OCI-M2 (cell line): ENCODE data around the gene DLG2.
"Not testable (repeated sequence)": the region's sequence is repeated elsewhere in the genome, so short reads cannot be mapped to it uniquely, and the experiment has no call there.

ENCODE experiments used
- DNase-seq: peaks from one replicate; lab custom pipeline; 2025; ENCODE audit not compliant: unreplicated experiment; lab: John Stamatoyannopoulos, UW

Gene DLG2

DNA sequence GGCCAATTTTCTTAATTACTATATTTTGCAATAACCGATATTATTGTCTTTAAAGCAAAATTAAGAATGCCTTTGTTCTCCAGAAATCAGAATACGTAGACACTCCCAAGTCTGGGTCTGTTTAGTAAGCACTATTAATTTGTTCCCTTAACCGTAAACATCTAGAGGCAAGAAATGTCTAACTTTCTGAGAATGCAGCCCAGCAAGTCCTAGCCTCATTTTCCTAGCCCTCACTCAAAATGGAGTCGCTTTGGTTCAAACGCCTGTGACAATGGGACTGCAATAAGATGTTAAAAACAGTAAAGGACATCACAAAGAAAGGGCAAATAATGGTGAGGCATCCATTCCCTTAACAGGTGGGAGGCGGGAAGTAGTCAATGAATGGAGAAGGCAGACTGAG, 280.7 kb downstream of the DLG2 start:
- DNase-seq: no peak

DNA sequence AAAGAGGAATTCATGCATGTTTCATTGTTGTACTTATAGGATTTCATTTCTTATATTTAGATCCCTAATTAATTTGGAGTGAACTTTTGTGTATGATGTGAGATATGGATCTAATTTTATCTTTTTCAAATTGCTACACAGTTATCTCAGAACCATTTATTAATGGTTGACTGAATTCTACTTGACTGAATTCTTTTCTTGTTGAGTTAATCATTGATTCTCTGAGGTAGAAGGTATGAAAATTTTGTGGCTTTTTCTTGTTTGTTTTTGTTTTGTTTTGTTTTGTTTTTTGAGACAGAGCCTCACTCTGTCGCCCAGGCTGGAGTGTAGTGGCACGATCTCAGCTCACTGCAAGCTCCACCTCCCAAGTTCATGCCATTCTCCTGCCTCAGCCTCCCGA, 286.3 kb downstream of the DLG2 start:
- not testable (repeated sequence) for DNase-seq

DNA sequence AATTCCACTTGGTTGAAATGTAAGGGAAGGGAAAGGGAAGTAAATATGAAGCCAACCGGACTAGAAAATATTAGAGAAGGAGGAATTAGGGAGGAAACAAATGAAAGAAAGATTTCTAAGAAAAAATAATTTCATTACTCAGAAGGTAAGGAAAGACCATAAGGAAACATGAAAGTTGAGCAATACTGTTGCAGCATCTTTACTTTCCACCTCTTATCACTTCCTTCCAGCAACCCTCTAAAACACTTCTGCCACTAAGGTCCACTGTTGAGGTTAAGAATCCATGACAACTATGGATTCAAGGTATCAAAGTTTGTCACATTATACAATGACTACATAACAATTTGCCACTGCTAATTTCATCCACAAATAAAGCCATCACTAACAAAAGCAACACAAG, 308.6 kb downstream of the DLG2 start:
- DNase-seq: no peak

DNA sequence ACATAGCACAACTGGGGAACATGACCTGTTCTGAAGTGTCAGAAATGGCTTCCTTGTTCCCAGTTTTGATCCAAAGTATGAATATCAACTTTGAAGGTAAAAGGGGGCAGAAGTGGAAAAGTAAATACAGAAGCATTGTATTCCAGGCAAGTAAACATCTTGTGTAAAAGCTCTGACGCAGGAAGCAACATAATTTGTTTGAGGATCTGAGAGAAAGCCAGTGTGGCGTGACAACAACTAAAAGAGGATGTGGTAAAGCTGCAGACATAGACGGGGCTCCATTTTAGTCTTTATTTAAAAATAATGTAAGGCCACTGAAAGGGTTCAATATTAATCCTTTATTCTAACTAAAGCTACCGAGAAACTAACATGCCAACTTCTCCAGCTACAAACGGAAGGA, 310.2 kb downstream of the DLG2 start:
- no peak for DNase-seq

DNA sequence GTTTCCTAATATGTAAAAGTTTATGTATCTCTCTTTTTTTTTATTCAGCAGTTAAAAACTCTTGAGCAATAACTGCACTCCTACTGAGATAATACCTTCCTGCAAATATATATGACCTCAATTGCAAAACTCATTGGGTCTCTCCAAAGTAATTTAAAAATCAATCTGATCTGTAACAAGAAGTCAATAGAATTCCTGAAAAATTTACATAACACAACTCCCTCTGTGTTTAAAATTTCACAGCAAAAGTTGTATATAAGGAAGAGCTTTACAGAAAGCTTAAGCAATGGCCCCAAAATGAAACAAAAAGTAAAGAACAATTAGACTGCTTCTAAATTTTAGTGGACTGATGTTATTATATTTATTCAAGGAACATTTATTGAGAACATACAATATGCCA, 313.4 kb downstream of the DLG2 start:
- DNase-seq: no peak

DNA sequence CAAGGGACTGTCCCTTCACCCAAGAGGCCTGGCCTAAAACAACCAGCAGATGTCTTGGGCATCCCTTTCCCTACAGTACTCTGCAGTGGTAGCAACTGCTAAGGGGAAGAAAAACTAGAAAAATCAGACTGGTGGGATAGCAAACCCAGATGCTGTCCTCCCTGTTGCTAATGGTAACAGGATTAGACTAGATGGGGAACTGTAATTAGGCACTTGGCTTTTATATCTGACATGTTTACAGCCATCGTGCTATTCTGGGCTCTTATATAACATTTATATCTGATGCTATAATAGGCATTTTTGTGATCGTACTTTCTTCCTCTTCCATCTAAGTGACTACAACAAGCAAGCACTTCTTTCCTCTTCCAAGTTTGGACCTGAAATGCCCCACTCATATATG, 316.7 kb downstream of the DLG2 start:
- DNase-seq: no peak

DNA sequence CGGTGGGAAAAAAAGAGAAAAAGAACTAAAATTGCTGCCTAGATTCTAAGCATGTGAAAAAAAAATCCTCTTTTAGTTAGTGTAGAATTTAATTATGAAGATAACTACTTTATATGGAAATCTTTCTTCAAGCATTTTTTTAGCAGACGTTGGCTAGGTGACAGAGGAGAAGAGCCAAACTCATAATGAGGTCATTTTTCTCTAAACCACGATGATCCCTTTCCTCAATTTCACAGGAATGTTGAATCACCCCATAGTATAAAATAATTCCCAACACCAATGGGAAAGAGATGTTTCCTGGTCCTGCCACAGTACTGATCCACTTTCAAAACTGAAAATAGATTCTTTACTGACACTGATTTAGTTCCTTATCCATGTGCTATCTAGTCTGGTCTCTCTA, 319.8 kb downstream of the DLG2 start:
- no peak for DNase-seq

DNA sequence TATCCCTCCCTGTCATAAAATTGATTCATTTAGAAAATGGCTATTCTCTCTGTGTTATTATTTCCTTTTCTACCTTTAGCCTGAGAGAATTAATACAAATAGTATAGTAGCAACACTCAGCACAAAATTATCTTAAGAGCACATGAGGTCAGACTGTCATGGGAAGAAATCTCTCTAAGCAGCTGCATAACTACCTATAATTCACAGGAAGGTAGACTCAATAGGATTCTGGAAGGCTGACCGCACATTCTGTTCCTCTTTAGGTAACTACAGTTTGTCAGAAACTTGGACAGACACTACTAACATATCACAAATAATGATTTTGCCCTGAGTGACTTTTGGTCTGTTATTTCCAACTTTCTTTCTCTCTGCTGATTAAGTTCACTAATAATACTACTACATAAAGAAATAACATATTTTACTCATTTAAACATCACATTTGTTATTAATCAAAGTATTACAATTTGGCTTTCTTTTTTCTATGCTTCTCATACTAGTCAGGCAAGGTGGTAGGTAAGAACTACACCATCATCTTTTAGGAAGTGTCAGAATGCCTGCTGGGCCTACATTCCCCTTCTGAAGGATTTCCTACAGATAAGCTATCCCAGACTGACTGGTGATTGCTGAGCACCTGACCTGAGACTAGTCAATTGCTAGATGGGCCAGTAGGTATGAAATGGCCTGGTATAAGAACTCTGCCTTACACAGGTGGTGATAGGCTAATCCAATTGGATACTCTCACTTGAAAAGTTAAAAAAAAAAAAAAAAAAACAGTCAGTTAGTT, 325.1 kb downstream of the DLG2 start:
- no peak for DNase-seq

DNA sequence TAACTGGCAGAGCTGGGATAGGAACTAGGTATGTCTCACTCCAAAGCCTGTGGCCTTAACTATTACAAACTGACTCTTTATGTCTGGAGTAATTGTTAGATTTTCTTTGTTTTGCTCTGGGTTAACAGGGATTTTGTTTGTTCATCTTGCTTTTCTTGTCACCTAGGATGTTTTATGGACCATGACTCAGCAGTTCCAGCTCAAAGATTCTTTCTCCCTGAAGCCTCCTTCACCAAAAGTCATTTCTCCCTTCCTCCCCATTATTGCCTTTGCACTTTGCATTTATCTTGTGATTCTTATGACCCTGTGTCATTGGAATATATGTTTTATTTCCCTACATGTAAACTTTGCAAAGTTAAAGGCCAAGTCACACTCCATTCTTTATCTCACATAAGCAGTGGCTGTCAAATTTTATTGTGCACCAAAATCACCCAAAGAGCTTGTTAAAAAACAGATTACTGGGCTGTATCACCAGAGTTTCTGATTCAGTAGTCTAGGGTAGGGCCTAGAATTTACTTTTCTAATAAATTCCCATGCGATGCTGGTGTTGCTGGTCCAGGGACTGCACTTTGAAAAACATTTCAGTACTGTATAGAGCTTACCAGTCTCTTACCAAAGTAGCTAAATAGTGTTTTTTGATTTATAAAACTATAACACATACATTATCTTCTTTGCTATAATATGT, 327.7 kb downstream of the DLG2 start:
- DNase-seq: no peak

DNA sequence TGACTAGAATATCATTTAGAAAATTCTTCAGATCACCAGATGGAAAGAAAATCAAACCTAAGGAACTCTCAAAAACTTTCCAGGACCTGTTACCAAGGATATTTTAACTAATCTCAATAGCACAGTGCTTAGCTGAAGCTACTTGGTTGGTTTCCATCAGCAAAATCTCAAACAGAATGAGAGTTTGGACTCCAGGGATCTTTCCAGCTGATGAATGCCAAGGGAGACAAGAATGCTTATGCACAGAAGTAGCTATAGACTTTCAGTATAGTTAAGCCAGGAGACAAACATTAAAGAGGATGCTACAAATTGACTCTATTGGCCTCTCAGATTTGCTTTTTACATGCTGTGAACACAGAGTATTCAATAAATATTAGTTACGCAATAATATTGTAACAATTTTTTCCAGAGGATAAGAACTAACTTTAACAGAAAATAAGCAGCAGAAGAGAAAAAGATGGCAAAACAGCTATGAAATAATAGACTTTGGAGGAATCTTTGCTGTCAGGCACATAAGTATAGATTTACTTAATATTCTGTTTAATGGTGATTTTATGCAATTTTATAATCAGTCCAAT, 331.4 kb downstream of the DLG2 start:
- DNase-seq: no peak

DNA sequence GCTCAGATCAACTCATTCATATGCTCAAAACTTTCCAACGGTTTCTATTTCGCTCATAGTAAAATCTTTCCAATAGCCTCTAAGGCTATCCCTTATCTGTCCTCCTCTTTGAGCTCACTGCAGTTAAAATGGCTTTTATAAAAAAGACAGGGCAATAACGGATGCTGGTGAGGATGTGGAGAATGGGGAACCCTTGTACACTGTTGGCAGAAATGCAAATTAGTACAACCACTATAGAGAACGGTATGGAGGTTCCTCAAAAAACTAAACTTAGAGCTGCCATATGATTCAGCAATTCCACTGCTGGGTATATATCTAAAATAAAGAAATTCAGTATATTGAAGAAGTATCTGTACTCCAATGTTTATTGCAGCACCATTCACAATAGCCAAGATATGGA, 345.6 kb downstream of the DLG2 start:
- DNase-seq: no peak

DNA sequence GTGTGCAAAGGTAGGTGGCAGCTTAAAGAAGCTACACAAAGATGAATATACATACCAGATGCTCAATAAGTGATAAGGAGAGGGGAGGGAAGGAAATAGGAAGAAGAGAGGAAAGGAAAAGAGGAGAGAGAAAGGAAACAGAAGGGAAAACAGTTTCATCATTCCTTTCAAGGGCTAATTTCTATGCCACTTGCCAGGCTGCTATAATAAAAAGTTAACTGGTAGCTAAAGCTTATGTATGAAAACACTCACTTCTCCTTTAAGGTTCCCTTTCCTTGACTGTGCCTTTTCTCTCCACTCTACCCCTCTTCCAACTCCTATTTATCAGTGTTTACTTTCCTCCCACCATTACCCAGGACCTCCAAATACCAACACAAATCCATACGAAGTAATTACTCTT, 347.9 kb downstream of the DLG2 start:
- DNase-seq: no peak

DNA sequence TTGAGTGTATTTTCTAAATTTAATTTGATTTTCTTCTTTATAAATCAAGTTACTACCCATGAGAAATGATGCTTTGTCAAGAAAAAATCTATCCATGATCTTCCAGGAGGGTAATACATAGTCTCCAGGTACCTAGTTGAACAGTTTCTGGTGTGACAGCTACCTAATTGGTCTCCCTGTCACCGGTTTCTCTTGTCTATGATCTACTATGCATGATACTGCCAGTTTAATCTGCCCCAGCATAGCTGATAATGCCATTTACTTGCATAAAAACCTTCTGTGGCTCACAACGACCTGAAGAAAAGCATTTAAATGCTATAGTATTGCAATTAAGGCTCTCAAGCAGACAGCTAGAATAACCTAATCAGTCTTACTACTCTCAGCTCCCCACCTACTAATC, 349.5 kb downstream of the DLG2 start:
- no peak for DNase-seq

DNA sequence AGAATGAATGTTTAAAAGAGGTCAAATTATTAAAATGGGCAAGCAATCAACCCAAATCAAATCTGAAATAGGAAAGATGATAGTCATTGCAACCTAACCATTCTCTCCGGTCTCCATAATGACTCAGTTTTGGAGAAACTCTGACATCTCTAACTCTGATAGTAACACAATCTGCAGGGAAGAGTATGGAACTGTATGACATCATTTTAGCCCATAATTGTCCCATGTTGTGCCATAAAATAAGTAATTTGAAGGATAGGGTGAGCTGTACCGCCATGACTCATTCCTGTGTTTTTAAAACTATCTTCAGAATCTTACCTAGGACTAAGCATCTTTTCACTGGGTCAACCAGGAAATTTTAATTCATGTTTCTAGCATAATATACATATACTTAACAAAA, 350.8 kb downstream of the DLG2 start:
- no peak for DNase-seq

DNA sequence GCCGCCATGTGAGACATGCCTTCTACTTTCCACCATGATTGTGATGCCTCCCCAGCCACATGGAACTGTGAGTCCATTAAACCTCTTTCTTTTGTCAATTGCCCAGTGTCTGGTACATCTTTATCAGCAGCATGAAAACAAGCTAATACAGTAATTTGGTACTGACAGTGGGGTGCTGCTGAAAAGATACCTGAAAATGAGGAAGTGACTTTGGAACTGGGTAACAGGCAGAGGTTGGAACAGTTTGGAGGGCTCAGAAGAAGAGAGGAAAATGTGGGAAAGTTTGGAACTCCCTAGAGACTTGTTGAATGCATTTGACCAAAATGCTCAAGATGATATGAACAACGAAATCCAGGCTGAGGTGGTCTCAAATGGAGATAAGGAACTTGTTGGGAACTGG, 356.8 kb downstream of the DLG2 start:
- DNase-seq: not testable (repeated sequence)

DNA sequence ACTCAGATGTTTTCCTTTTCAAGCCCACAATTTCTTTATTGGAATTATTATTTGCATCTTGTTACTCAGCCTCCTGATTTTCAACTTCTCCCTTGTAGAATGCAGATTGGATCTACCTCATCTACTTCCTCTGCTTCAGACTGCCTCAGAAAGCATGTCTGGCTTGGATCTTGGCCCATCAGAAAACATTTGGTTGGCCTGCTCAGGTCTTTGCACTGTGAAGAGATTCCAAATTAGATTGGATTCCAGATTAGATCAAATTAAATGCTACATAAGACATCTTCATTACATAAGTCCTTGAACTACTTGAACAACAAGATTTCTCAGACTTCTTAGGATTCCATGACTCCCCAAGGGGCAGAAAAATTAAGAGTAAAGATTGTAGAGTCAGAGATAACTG, 358.0 kb downstream of the DLG2 start:
- no peak for DNase-seq

DNA sequence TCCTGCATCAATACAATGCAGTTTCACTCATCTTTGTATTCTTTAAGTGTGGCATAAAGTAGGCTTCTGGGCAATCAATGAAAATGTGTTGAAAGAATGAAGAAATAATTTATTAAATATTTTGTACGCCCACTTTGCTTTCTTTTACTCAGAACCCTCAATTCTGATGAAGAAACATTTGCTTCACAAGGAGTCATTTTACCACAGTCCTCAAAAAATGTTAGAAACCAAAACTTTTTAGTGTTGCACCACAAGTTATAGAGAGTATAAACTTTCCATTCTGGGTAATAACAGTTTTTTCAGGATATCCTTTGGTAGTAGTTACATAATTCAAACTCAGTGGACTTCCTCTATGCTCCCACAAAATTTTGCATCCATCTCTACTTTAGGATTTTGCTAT, 360.5 kb downstream of the DLG2 start:
- DNase-seq: no peak

DNA sequence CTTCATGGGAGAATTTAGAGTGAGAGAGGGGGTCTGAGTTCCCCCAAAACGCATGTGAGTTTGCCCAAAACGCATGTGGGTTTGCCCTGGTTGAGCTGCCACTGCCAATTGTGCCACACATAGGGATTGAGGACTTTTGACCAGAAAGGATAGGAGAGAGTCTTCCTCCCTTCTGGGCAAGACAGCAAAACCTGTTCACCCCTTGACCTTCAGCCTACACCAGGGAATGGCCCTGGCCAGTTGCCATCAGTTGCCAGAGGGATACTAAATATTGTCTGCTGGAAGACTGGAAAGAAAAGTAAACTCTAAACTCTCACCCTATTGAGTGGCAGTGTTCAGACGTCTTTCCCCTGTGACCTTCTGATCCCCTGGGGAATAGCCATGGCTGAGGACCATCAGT, 363.8 kb downstream of the DLG2 start:
- DNase-seq: no peak

DNA sequence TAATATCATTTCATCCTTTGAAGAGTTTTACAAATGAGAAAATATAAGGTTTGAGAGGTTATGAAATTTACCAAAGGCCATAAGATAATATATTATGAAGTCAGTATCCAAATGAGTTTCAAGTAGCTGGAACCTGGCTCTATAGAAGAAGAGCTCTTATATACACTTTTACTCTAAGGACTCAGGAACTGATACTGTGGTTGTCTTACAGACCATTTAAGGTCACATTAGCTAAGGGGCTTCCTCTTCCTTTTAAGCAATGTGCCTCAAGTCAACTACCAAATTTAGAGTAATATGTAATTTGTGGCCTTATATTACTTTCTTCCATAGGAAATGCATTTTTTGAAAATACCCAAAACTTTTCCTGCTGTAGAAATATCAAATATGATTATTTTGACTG, 369.3 kb downstream of the DLG2 start:
- no peak for DNase-seq

DNA sequence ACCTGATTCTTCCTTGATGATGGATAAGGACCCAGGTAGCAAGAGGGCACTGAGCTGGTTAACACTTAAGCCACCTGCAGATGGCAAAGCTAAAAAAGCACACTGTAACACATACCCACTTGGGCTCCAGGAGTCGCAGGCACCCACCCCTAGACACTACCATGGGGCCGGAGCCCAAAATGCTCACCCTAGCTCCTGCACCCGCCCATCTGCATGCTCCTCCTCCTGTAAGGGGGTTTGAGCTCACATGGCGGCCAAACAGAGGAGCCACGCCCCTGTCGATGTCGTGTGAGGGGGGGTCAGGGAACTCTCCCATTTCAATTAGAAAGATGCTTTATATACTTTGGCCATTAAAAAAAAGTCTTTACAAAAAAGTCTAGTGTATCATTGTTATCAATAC, 370.7 kb downstream of the DLG2 start:
- no peak for DNase-seq

DNA sequence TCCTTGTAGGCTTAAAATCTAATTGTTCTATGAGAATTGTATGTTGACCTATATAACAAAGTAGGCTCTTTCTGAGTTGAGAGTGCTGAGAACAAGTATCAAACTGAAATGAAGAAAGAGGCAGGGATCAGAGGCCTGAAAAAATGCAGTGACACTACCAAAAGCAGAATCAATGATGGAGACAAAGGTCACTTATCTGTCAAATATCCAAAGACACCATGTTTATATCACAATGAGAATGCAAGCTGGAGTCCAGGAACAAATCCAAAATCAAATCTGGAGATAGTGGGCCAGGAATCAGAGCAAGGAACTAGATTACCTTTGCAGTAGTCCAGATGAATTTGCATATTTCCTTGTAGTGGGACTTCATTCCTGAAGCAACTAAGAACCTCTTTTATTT, 377.7 kb downstream of the DLG2 start:
- no peak for DNase-seq

DNA sequence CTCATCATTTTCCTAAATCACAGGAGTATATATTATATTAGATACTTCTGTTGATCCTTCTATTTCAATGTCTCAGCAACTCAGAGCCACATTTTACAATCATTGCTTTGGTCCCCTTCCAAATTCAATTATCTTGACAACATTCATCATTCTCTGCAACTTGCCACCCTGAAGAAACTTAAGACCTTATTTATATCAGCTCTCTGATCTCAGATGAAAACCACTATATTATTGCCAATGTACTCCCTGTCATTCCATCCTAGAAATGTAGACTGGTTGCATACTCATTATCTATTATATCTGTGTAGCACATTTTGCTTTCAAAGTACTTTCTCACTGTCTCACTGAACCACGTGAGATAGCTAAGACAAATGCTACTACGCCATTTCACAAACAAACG, 379.3 kb downstream of the DLG2 start:
- DNase-seq: no peak

DNA sequence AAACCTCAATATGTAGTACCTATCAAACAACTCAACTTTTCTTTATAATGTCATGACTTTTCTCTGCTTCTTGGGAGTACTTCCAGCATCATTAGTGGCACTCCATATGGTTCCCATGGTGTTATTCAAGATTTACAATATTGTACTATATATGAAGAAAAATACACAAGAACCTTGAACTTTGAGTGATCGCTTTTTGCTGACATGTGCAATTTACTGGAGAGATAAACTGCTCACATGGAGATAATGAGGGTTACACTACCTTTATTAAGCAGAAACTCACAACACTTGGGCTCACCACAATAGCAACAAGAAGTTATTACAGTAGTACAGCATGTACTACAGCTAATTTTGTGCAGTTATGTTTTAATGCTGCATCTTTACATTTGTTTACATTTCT, 388.2 kb downstream of the DLG2 start:
- no peak for DNase-seq
